PC-9 (cell line): ENCODE data around the gene TTC27. TPM values are rescaled to one million over a fixed set of nuclear protein-coding genes. Genes with fewer than 3 reads are reported as not detected.

Experiments used
- BruUV-seq: library from RNA; stranded (reverse); fragments of 400-500 nt; replicated peaks from 2 replicates; lab custom pipeline; 2021; lab: Mats Ljungman, UMichigan
- CTCF ChIA-PET: fragments of 300-600 bp; sonication (Branson Sonifier 250); formaldehyde crosslinking; loops from one replicate; lab custom pipeline; 2022; ENCODE audit warnings: antibody characterized with exemption; lab: Charles Lee
- POLR2A ChIA-PET: fragments of 300-600 bp; sonication (Branson Sonifier 250); formaldehyde crosslinking; loops from one replicate; lab custom pipeline; 2022; ENCODE audit warnings: antibody characterized with exemption; ENCODE audit not compliant: unreplicated experiment; lab: Charles Lee
- DNase-seq, 2 experiments: peaks; one replicate each; pipeline versions ENCODE4 v3.0.0 to v3.0.0-alpha.2; 2015 to 2022; ENCODE audit warnings: mixed read lengths in 1 of 2
- H2AFZ ChIP-seq: fragments of 200-600 bp; sonication (generic); 2 replicates; pipeline ENCODE4 v1.8.1; 2017; ENCODE audit warnings: antibody characterized with exemption
- H3F3A ChIP-seq: fragments of 200-600 bp; sonication (generic); 2 replicates; pipeline ENCODE4 v1.8.1; 2017; ENCODE audit warnings: antibody characterized with exemption, mild to moderate bottlenecking, low read depth; ENCODE audit not compliant: insufficient read depth
- H3K27ac ChIP-seq: fragments of 200-600 bp; sonication (generic); 2 replicates; pipeline ENCODE4 v1.6.1; 2016; ENCODE audit warnings: mixed run types
- H3K27me3 ChIP-seq: fragments of 200-600 bp; sonication (generic); 2 replicates; pipeline ENCODE4 v1.6.1; 2016; ENCODE audit warnings: low read depth, mixed run types; ENCODE audit not compliant: insufficient read depth
- H3K36me3 ChIP-seq: fragments of 200-600 bp; sonication (generic); 2 replicates; pipeline ENCODE4 v1.6.1; 2016; ENCODE audit warnings: low read depth, mixed run types
- H3K4me1 ChIP-seq: fragments of 200-600 bp; sonication (generic); replicated peaks from 2 replicates; pipeline ENCODE4 v1.6.1; 2016; ENCODE audit warnings: mixed run types; ENCODE audit not compliant: insufficient read depth
- H3K4me2 ChIP-seq: fragments of 200-600 bp; sonication (generic); 2 replicates; pipeline ENCODE4 v1.6.1; 2017; ENCODE audit warnings: mixed run types
- H3K4me3 ChIP-seq: fragments of 200-600 bp; sonication (generic); 2 replicates; pipeline ENCODE4 v1.6.1; 2016; ENCODE audit warnings: mixed run types
- H3K79me2 ChIP-seq: fragments of 200-600 bp; sonication (generic); 2 replicates; pipeline ENCODE4 v1.6.1; 2017; ENCODE audit warnings: low read depth, mixed run types
- H3K9me2 ChIP-seq: fragments of 200-600 bp; sonication (generic); 2 replicates; pipeline ENCODE4 v1.8.1; 2017; ENCODE audit warnings: mild to moderate bottlenecking; ENCODE audit not compliant: insufficient read depth
- H3K9me3 ChIP-seq: fragments of 200-600 bp; sonication (generic); 2 replicates; pipeline ENCODE4 v1.8.1; 2016; ENCODE audit warnings: low read depth; ENCODE audit not compliant: insufficient read depth
- H4K20me1 ChIP-seq: fragments of 200-600 bp; sonication (generic); 2 replicates; pipeline ENCODE4 v1.8.1; 2017; ENCODE audit not compliant: insufficient read depth
- EZH2 ChIP-seq: fragments of 200-600 bp; sonication (generic); IDR thresholded peaks from 2 replicates; pipeline ENCODE4 v1.8.0; 2017; ENCODE audit warnings: antibody characterized with exemption, low read depth
- intact Hi-C: fragments of 100-400 bp; cut with micrococcal nuclease; formaldehyde crosslinking; loops from one replicate; pipeline ENCODE4 v1.10.0; 2022; ENCODE audit not compliant: unreplicated experiment
- total RNA-seq: library from RNA; stranded (reverse); gene quantifications from 2 replicates; pipeline ENCODE4 v1.2.3, GENCODE V29; 2021
- TF ChIP-seq, protein P1 (sequence below): fragments of 200-600 bp; sonication (generic); conservative IDR thresholded peaks from 2 replicates; pipeline ENCODE4 v1.6.1; 2017; ENCODE audit warnings: mixed run types, antibody characterized with exemption, mild to moderate bottlenecking, moderate library complexity

The TTC27 gene
- total RNA-seq, 1 experiment from 2014 or later, result 12.8 TPM

DNA sequence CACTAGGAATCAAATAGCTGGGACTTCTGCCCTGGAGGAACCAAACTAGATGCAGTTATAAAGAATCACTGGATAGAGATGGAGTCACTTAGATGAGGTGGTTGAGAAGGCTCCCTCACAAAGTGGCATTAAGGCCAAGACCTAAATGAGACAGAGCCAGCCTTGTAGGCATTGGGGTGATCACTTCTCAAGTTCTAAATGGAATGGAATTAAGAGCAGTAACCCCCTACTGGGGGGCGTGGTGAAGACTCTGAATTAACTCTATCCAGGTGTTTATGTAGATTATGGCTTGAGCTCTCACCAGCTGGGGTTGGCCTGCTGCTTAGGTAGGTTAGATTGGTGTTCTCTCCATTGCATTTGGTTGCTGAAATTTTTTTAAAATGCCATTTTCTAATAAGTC lies 71.3 kb downstream of the TTC27 start:
- Histone ChIP-seq H3K4me3 (no peak overlapping the region), H2AFZ (no peak overlapping the region), H3K9me2 (no peaks in the 10 kb centered on the region), H3K79me2 (no peaks in the 10 kb centered on the region), H3K4me1 (no peaks in the 10 kb centered on the region), H3K27me3 (no peaks in the 10 kb centered on the region), H3K27ac (no peak overlapping the region), H3K9me3 (no peaks in the 10 kb centered on the region), H3K4me2 (no peak overlapping the region), H3F3A (no peaks in the 10 kb centered on the region), H4K20me1 (no peaks in the 10 kb centered on the region), H3K36me3 (no peaks in the 10 kb centered on the region)
- ChIA-PET CTCF (interaction anchor here (0.6 kb wide), 2 partner anchors 248 to 523 kb away, joined by 3 to 10 read pairs; no protein-coding TSS in a partner anchor), POLR2A (no interaction called here)
- TF ChIP-seq, protein P1, sequence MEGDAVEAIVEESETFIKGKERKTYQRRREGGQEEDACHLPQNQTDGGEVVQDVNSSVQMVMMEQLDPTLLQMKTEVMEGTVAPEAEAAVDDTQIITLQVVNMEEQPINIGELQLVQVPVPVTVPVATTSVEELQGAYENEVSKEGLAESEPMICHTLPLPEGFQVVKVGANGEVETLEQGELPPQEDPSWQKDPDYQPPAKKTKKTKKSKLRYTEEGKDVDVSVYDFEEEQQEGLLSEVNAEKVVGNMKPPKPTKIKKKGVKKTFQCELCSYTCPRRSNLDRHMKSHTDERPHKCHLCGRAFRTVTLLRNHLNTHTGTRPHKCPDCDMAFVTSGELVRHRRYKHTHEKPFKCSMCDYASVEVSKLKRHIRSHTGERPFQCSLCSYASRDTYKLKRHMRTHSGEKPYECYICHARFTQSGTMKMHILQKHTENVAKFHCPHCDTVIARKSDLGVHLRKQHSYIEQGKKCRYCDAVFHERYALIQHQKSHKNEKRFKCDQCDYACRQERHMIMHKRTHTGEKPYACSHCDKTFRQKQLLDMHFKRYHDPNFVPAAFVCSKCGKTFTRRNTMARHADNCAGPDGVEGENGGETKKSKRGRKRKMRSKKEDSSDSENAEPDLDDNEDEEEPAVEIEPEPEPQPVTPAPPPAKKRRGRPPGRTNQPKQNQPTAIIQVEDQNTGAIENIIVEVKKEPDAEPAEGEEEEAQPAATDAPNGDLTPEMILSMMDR, result no peak
- TF ChIP-seq EZH2, result no peak
- no peak for DNase-seq
- BruUV-seq, result no TSS peak
- intact Hi-C loops, result no loop called here

DNA sequence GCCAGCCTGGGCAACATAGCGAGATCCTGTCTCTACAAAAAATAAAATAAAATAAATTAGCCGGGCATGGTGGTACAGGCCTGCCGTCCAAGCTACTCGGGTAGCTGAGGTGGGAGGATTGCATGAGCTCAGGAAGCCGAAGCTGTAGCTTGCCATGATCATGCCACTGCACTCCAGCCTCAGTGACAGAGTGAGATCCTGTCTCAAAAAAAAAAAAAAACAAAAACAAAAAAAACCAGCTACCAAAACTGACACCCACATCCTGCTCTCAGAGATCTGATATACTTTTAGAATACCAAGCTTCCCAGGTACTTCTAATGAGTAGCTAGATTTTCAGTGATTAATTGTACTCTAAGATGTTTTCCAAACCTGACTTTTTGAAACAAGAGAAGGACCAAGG lies 74.0 kb downstream of the TTC27 start:
- Histone ChIP-seq H3K9me3 (no peaks in the 10 kb centered on the region), H3K4me1 (no peaks in the 10 kb centered on the region), H3K4me2 (no peak overlapping the region), H4K20me1 (no peaks in the 10 kb centered on the region), H3K79me2 (no peaks in the 10 kb centered on the region), H3F3A (no peaks in the 10 kb centered on the region), H3K9me2 (no peaks in the 10 kb centered on the region), H3K4me3 (no peak overlapping the region), H3K27me3 (no peaks in the 10 kb centered on the region), H3K27ac (no peak overlapping the region), H3K36me3 (no peaks in the 10 kb centered on the region), H2AFZ (no peak overlapping the region)
- ChIA-PET CTCF (no interaction called here), POLR2A (no interaction called here)
- no TSS peak for BruUV-seq
- TF ChIP-seq EZH2, result no peak
- TF ChIP-seq, protein P1, result no peak
- intact Hi-C loops, result no loop called here
- no peak for DNase-seq

GRCh38 chr2:32702303-32703064 lies 74.6 kb downstream of the TTC27 start:
- no peak for TF ChIP-seq EZH2
- TF ChIP-seq, protein P1, result no peak
- Histone ChIP-seq H3K4me1 (no peaks in the 10 kb centered on the region), H3K9me3 (no peaks in the 10 kb centered on the region), H3F3A (no peaks in the 10 kb centered on the region), H4K20me1 (no peaks in the 10 kb centered on the region), H3K27ac (no peak overlapping the region), H3K27me3 (no peaks in the 10 kb centered on the region), H3K79me2 (no peaks in the 10 kb centered on the region), H3K4me2 (no peak overlapping the region), H2AFZ (no peak overlapping the region), H3K4me3 (no peak overlapping the region), H3K9me2 (no peaks in the 10 kb centered on the region), H3K36me3 (no peaks in the 10 kb centered on the region)
- POLR2A ChIA-PET, result no interaction called here
- CTCF ChIA-PET, result no interaction called here
- intact Hi-C loops, result no loop called here
- BruUV-seq, result no TSS peak
- no peak for DNase-seq
